Neural cell (in vitro differentiated cells): Measurements from ENCODE around the gene NME4. TPM values are rescaled to one million over a fixed set of nuclear protein-coding genes. Genes with fewer than 3 reads are reported as not detected.

Experiments used
- H2AFZ ChIP-seq: fragments of 200-600, 300-800 bp; sonication (generic), shearing (Covaris generic); 2 replicates; pipeline ENCODE4 v1.6.0; 2014; ENCODE audit warnings: low read depth, mild to moderate bottlenecking, antibody characterized with exemption, low read length, moderate library complexity
- H3F3A ChIP-seq: fragments of 200-600 bp; shearing (Covaris generic); 2 replicates; pipeline ENCODE4 v1.6.1; 2016; ENCODE audit warnings: mild to moderate bottlenecking, moderate library complexity, mixed read lengths, antibody characterized with exemption, low read length; ENCODE audit not compliant: insufficient read depth, poor library complexity, severe bottlenecking
- H3K27ac ChIP-seq: fragments of 200-600, 300-800 bp; sonication (generic), shearing (Covaris generic); 2 replicates; pipeline ENCODE4 v1.5.1; 2014; ENCODE audit warnings: mild to moderate bottlenecking, low read length, moderate library complexity
- H3K27me3 ChIP-seq: fragments of 300-800, 200-600 bp; sonication (generic), shearing (Covaris generic); 2 replicates; pipeline ENCODE4 v1.6.0; 2014; ENCODE audit warnings: mild to moderate bottlenecking, low read depth, low read length, moderate library complexity; ENCODE audit not compliant: insufficient read depth
- H3K36me3 ChIP-seq: fragments of 300-800, 200-600 bp; sonication (generic), shearing (Covaris generic); 2 replicates; pipeline ENCODE4 v1.5.1; 2014; ENCODE audit warnings: mild to moderate bottlenecking, antibody characterized with exemption, low read length, moderate library complexity; ENCODE audit not compliant: insufficient read depth
- H3K4me2 ChIP-seq: fragments of 300-800, 200-600 bp; sonication (generic), shearing (Covaris generic); 2 replicates; pipeline ENCODE4 v1.6.0; 2014; ENCODE audit warnings: mild to moderate bottlenecking, low read length
- H3K4me3 ChIP-seq: fragments of 300-800, 200-600 bp; sonication (generic), shearing (Covaris generic); 2 replicates; pipeline ENCODE4 v1.5.1; 2014; ENCODE audit warnings: mild to moderate bottlenecking, low read length, moderate library complexity
- H3K79me2 ChIP-seq: fragments of 200-600 bp; shearing (Covaris generic); replicated peaks from 2 replicates; pipeline ENCODE4 v1.6.0; 2014; ENCODE audit warnings: mild to moderate bottlenecking, low read length, moderate library complexity; ENCODE audit not compliant: insufficient read depth
- H3K9ac ChIP-seq: fragments of 300-800, 200-600 bp; sonication (generic), shearing (Covaris generic); 2 replicates; pipeline ENCODE4 v1.6.1; 2016; ENCODE audit warnings: mild to moderate bottlenecking, low read length, mixed read lengths
- H3K9me2 ChIP-seq: fragments of 200-600 bp; shearing (Covaris generic); 2 replicates; pipeline ENCODE4 v1.6.1; 2016; ENCODE audit warnings: mild to moderate bottlenecking, low read length, mixed read lengths; ENCODE audit not compliant: insufficient read depth
- H3K9me3 ChIP-seq: fragments of 200-600, 300-800 bp; sonication (generic), shearing (Covaris generic); 2 replicates; pipeline ENCODE4 v1.6.1; 2016; ENCODE audit warnings: mild to moderate bottlenecking, mixed run types, low read length, moderate library complexity, mixed read lengths
- H4K20me1 ChIP-seq: fragments of 200-600 bp; shearing (Covaris generic); 2 replicates; pipeline ENCODE4 v1.6.1; 2016; ENCODE audit warnings: mild to moderate bottlenecking, mixed run types; ENCODE audit not compliant: insufficient read depth
- CTCF ChIP-seq: fragments of 450-650 bp; IDR thresholded peaks from 2 replicates; pipeline ENCODE4 v1.5.1; 2014; ENCODE audit warnings: antibody characterized with exemption, mild to moderate bottlenecking, moderate library complexity; ENCODE audit not compliant: poor library complexity, severe bottlenecking
- EP300 ChIP-seq: fragments of 450-650 bp; conservative IDR thresholded peaks from 2 replicates; pipeline ENCODE4 v1.6.1; 2014; ENCODE audit warnings: antibody characterized with exemption, mild to moderate bottlenecking, moderate library complexity; ENCODE audit not compliant: poor library complexity, severe bottlenecking
- EZH2 ChIP-seq: fragments of 200-600, 300-800 bp; shearing (Covaris generic), sonication (generic); IDR thresholded peaks from 2 replicates; pipeline ENCODE4 v1.6.1; 2014; ENCODE audit warnings: antibody characterized with exemption, low read length, borderline replicate concordance, mild to moderate bottlenecking; ENCODE audit not compliant: insufficient read depth, poor library complexity, severe bottlenecking
- MXI1 ChIP-seq: fragments of 450-650 bp; conservative IDR thresholded peaks from 2 replicates; pipeline ENCODE4 v1.6.1; 2014; ENCODE audit warnings: antibody characterized with exemption, mild to moderate bottlenecking; ENCODE audit not compliant: poor library complexity, severe bottlenecking
- POLR2AphosphoS5 ChIP-seq: IDR thresholded peaks from 2 replicates; pipeline ENCODE4 v1.6.1; 2012
- RAD21 ChIP-seq: fragments of 450-650 bp; conservative IDR thresholded peaks from 2 replicates; pipeline ENCODE4 v1.6.1; 2014; ENCODE audit warnings: antibody characterized with exemption, mild to moderate bottlenecking, moderate library complexity
- REST ChIP-seq: IDR thresholded peaks from 2 replicates; pipeline ENCODE4 v1.6.1; 2012; ENCODE audit warnings: borderline replicate concordance
- SMC3 ChIP-seq: fragments of 450-650 bp; conservative IDR thresholded peaks from 2 replicates; pipeline ENCODE4 v1.6.1; 2014; ENCODE audit warnings: antibody characterized with exemption, mild to moderate bottlenecking, moderate library complexity; ENCODE audit not compliant: poor library complexity
- TAF1 ChIP-seq: IDR thresholded peaks from 2 replicates; pipeline ENCODE4 v1.6.1; 2012; ENCODE audit warnings: low read depth
- polyA plus RNA-seq: library from polyadenylated mRNA; depleted of rRNA; stranded (reverse); fragments of >200 nt; gene quantifications from 2 replicates; pipeline ENCODE4 v1.2.3, GENCODE V29; 2014

Gene NME4
- polyA plus RNA-seq, 1 donor from 2014 or later, result 65.2 TPM

GRCh38 chr16:379961-380761 is 16.8 kb upstream of the NME4 start:
- TF ChIP-seq REST, result no peak
- no peak for TF ChIP-seq EP300
- TF ChIP-seq TAF1, result no peak
- no peak for TF ChIP-seq RAD21
- TF ChIP-seq EZH2, result no peak
- TF ChIP-seq CTCF, result no peak
- no peak for TF ChIP-seq MXI1
- no peak for TF ChIP-seq SMC3
- TF ChIP-seq POLR2AphosphoS5, result no peak
- no peak overlapping the region for H3K4me2 ChIP-seq
- no peaks in the 10 kb centered on the region for H3K9me2 ChIP-seq
- no peak overlapping the region for H3K27ac ChIP-seq
- H2AFZ ChIP-seq, result no peak overlapping the region
- peaks cover 4% of the 10 kb centered on the region for H4K20me1 ChIP-seq
- H3K4me3 ChIP-seq, result peak overlapping the region; percentile 95
- no peaks in the 10 kb centered on the region for H3K27me3 ChIP-seq
- H3K79me2 ChIP-seq, result peaks cover 6% of the 10 kb centered on the region
- H3K36me3 ChIP-seq, result no peaks in the 10 kb centered on the region
- no peaks in the 10 kb centered on the region for H3F3A ChIP-seq
- H3K9ac ChIP-seq, result peak overlapping the region; percentile 73
- no peaks in the 10 kb centered on the region for H3K9me3 ChIP-seq

GRCh38 chr16:380762-381011 is 16.3 kb upstream of the NME4 start:
- H3K27ac ChIP-seq, result no peak overlapping the region
- H3K4me2 ChIP-seq, result peak overlapping the region; percentile 84
- no peaks in the 10 kb centered on the region for H3K9me3 ChIP-seq
- H3K9me2 ChIP-seq, result no peaks in the 10 kb centered on the region
- no peaks in the 10 kb centered on the region for H3K36me3 ChIP-seq
- H3K79me2 ChIP-seq, result peaks cover 6% of the 10 kb centered on the region
- H3F3A ChIP-seq, result no peaks in the 10 kb centered on the region
- H3K9ac ChIP-seq, result peak overlapping the region; percentile 73
- no peaks in the 10 kb centered on the region for H3K27me3 ChIP-seq
- peaks cover 4% of the 10 kb centered on the region for H4K20me1 ChIP-seq
- H2AFZ ChIP-seq, result no peak overlapping the region
- TF ChIP-seq SMC3 (no peak), CTCF (no peak), POLR2AphosphoS5 (no peak), MXI1 (no peak), EZH2 (no peak)
- H3K4me3 ChIP-seq, result peak overlapping the region; percentile 95
